Kidney capillary endothelial cell (primary cell): ENCODE results near the gene TEX38.
"Not testable (repeated sequence)": the region's sequence is repeated elsewhere in the genome, so short reads cannot be mapped to it uniquely, and the experiment has no call there.

Experiments
- DNase-seq: peaks from one replicate; pipeline ENCODE4 v3.0.0-alpha.2; 2018; ENCODE audit warnings: low spot score

TEX38 gene

GRCh38 chr1:46655848-46656247 lies 15.8 kb upstream of the TEX38 start:
- DNase-seq: no peak

- no peak for DNase-seq
Observed at GRCh38 chr1:46656643-46657042, 15.0 kb upstream of the TEX38 start.

- no peak for DNase-seq
Observed at GRCh38 chr1:46657775-46658174, 13.9 kb upstream of the TEX38 start.

GRCh38 chr1:46659307-46659870 lies 12.3 kb upstream of the TEX38 start:
- DNase-seq: no peak

GRCh38 chr1:46660116-46660515 lies 11.5 kb upstream of the TEX38 start:
- DNase-seq: not testable (repeated sequence)

GRCh38 chr1:46662919-46663318 lies 8.7 kb upstream of the TEX38 start:
- DNase-seq: not testable (repeated sequence)

GRCh38 chr1:46665983-46666382 lies 5.7 kb upstream of the TEX38 start:
- DNase-seq: no peak

GRCh38 chr1:46667782-46668760 lies 3.6 kb upstream of the TEX38 start, which contains the start of gene ATPAF1:
Gene ATPAF1 (minus strand): TSS chr1:46668364. CDS start chr1:46668322, 42 bp downstream.
- no peak for DNase-seq

GRCh38 chr1:46670134-46670533 lies 1.5 kb upstream of the TEX38 start:
- DNase-seq: no peak

GRCh38 chr1:46672696-46673095 lies 1.0 kb downstream of the TEX38 start:
- DNase-seq: no peak

- DNase-seq: no peak
Observed at GRCh38 chr1:46673749-46674182, 2.1 kb downstream of the TEX38 start.

- no peak for DNase-seq
Observed at GRCh38 chr1:46675549-46676314, 4.1 kb downstream of the TEX38 start.

GRCh38 chr1:46676531-46676930 lies 4.9 kb downstream of the TEX38 start:
- no peak for DNase-seq

- DNase-seq: no peak
Observed at GRCh38 chr1:46677339-46677738, 5.7 kb downstream of the TEX38 start.

- no peak for DNase-seq
Observed at GRCh38 chr1:46679789-46680573, 8.3 kb downstream of the TEX38 start.

GRCh38 chr1:46681333-46682034 lies 9.8 kb downstream of the TEX38 start:
- DNase-seq: no peak

GRCh38 chr1:46682064-46682463 lies 10.4 kb downstream of the TEX38 start:
- DNase-seq: no peak

GRCh38 chr1:46684670-46685069 lies 13.0 kb downstream of the TEX38 start:
- DNase-seq: no peak

GRCh38 chr1:46686255-46686654 lies 14.6 kb downstream of the TEX38 start:
- no peak for DNase-seq

- no peak for DNase-seq
Observed at GRCh38 chr1:46687093-46687659, 15.5 kb downstream of the TEX38 start.
